NCI-H524 (cell line): Measurements from ENCODE around the gene CACNA1H.

Experiments
- DNase-seq, 2 experiments: peaks; one replicate each; lab custom pipeline; 2025; lab: John Stamatoyannopoulos, UW

CACNA1H gene

DNA sequence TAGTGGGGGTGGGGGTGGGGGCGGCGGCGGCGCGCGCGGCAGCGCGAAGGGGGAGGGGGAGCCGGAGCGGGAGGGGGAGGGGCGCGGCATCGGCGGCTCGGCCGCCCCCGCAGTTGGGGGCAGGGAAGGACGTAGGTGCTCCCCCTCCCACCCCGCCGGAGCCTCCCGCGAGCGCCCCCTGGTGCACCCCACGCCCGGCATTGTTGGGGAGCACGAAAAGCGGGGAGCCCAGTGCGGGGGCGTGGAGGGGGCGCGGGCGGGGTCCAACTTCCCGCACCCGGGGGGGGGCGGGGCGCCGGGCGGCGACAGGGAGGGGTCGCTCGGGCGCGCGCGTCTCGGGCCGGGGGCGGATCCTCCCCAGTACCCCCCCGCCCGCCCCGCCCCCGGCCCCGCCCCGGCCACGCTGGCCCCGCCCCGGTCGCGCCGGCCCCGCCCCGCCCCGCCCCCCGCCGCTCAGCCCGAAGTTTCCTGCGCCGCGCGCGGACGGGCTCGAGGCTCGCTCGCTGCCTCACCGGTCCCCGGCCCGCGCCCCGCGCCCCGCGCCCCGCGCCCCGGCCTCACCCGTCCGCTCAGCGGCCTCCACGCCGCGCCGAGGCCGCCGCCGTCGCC is at the start of gene CACNA1H:
Gene CACNA1H, plus strand, starts transcription at position 456 of the 609 bp plus-strand sequence. CDS start 632 bp downstream, outside the sequence.
- no peak for DNase-seq

DNA sequence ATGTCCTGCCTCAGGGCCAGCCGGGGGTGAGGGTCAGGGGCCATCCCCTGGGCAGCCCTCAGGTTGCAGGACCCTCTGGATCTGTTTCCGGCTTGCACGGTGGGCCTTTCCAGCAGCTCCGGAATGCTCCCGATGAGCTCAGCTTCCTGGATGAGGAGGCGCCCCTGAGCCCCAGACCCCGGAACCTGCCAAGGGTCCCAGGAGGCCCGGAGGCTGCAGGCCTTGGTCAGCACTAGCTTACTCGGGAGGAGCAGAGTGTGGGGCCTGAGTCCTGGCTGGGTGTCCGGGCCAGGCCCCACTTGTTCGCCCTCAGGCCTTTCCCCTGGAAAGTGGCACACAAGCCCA is 49.3 kb upstream of the CACNA1H start:
- DNase-seq = no peak

DNA sequence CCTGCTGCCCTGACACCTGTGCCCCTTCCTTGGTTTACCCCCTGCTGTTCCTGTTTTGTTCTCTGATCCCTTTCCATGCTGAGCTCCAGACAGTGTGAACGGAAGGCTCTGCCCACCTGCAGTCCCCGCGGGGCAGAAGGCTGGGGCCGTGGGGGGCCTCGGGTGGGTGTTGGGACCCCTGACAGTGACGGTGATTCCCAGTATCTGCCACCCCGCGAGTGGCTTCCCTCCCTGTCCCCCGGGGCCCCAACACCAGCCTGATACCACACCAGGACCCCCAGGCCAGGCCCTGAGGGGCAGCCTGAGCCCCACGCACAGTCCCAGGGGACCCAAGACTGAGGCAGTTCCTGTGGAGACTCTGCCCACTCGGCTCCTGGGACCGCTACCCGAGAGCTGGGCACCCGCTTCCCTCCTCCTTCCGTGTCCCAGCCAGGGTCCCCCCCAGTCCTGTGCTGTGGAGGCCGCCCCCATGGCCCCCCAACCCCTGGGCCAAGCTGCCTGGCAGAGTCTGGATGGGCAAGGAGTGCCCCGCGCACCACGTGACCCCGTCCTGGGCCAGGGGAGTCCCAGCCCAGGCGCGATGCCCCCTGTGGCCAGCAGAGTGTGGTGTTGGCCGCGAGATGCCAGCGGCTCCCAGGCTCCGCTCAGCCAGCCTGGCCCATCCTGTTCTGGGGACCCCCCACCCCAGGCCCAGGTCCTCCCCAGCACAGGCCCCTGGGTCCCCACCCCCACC is 46.9 kb upstream of the CACNA1H start:
- peak; percentile 73 to 76 for DNase-seq

DNA sequence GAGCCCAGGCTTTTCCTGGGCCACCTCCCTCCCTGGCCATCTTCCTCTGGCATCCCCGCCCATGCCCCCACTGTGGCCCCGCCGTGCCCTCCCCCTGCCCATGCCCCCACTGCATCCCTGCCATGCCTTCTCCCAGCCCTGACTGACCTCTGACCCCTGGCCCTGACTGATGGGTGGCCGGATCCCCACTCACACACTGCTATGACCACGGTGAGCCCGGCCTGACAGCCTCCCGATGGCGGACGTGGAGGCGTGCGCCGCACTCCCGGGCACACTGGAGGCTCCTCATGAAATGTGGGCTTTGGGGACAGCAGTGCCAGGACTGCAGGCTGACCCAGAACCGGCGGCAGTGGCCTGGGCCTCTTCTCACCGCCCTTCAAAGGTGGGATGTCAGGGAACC is 46.2 kb upstream of the CACNA1H start:
- DNase-seq = no peak

DNA sequence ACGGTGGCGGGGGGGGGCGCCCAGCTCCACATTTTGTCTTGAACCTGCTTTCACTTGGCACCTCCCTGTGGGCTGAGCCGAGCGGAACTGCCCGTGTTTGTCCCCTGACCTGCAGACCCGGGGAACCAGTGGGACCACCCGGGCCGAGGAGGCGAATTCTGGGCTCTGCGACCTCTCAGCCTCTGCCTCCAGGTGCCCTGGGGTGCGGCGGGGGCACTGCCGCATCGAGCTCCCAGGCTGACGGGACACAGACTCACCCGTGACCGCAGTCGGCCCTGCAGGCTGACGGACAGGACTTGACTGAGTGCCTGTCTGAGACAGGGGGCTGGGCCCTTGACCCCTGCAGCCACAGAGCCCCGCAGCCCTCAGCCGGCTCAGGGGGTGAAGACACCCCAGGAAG is 45.8 kb upstream of the CACNA1H start:
- no peak for DNase-seq

DNA sequence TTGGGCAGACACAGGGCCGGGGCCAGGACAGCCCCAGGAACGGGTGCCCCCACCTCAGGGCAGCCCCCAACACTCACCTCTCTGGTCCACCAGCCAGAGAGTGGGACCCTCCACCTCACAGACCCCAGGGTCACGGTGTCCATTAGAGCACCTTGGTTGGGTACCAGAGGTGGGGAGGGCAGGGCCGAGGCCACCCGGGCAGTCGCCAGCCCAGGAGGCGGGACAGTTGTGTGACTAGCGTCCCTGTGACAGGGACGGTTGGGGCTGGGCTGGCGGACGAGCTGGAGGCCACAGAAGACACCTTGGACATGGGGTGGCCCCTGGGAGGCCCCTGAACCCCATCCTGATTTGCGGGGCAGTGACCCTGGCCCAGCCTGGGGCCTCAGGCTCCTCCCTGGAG is 45.2 kb upstream of the CACNA1H start:
- no peak for DNase-seq

DNA sequence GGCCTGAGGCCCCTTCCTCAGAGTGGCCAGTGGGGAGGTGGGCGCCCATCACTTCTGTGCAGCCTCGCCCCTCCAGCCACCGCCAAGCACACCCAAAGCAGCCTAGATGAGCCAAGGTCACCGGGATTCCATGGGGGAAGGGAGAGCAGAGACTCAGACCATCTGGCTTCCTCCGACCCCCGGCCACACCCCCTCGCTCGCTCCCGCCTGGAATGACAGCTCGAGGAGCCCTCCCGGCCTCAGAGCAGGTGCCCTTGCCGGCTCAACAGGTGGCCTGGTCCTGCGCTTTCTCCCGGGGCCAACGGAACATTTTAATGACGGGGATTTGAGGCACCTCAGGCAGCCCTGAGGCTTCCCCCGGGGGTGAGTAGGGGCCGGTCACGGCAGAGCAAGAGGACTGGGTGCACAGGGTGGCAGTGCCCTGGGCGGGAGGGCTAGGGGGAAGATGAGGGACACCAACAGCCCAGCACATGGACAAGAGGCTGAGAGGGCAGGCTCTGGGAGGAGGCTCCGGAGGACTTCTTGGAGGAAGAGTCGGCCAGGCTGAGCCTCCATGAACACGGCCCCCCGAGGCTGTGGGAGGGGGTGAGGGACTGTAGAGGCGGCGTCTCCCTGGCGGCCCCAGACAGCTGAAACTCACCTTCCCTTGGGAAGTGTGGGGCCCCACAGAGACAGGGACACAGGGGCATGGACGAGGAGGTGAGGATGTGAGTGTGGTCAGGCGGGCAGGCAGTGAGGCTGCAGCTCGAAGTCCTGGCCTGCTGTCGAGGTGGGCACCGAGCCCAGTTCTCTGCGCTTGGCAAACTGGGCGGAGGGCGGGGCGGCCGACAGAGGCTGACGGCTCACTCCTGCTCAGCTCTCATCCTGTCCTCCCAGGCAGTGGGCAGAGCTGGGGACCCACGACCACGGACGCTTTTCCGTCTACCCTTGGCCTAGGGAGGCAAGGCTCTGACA is 44.3 kb upstream of the CACNA1H start:
- DNase-seq = peak; percentile 90 to 93

DNA sequence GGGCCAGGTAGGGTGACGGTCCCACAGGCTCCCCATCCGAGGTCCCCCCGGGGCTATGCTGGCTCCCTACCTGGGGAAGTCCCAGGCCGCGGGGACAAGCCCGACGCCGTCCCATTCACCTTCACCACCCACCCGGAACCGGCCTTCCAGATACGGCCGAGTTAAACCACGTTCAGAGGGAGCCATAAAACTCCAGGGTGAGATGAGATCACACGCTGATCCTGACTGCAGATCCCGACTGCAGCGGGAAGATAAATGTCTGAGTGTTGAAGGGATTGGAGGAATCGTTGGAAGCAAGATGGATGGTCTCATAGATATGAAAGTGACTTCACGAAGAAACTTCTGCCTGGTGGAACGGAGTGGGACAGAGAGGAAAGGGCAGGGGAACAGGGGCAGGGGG is 43.3 kb upstream of the CACNA1H start:
- DNase-seq = no peak

DNA sequence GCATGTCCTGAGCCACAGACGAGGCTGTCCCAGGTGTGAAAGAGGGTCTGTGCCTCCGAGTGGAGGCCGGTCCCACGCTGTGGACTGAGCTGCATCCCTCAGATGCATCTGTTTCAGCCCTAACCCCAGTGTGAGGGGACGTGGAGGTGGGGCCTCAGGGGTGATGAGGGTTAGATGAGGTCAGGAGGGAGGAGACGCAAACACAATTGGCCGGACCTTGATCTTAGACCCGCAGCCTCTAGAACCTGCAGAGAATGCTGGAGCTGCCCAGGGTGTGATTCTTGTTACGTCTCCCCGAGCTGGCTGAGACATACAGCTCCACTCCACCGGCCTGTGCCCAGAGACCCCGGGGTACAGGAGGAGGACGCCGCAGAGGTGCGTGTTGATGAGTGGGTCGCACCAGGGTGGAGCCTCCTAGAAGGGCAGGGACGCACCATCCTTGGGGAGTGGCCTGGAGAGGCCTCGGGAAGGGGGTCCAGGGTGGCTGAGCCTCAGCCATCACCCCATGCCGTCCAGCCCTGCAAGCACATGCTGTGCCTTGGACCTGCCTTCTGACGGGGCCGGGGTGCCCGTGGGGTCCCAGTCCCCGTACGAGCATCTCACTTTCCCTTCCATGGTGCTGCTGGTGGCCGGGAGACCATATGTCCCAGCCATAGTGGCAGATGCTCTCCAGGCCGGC is 40.3 kb upstream of the CACNA1H start:
- DNase-seq = no peak

DNA sequence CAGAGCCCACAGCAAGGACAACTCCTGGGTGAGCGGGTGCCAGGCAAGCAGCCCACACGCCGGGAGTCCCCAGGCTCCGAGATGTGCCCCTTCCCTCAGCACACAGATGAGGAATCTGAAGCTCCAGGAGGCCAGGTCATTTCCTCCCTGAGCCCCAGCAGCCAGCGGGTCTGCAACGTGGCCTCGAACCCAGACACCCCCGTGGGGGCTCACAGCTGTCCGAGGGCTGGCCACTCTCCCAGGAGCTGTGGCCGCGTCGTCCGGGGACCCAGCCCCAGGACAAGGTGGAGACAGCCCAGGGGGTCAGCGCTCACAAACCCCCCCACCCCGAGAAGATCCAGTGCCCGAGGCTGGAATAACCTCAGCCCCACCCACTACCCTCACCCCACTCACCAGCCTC is 39.4 kb upstream of the CACNA1H start:
- no peak for DNase-seq

DNA sequence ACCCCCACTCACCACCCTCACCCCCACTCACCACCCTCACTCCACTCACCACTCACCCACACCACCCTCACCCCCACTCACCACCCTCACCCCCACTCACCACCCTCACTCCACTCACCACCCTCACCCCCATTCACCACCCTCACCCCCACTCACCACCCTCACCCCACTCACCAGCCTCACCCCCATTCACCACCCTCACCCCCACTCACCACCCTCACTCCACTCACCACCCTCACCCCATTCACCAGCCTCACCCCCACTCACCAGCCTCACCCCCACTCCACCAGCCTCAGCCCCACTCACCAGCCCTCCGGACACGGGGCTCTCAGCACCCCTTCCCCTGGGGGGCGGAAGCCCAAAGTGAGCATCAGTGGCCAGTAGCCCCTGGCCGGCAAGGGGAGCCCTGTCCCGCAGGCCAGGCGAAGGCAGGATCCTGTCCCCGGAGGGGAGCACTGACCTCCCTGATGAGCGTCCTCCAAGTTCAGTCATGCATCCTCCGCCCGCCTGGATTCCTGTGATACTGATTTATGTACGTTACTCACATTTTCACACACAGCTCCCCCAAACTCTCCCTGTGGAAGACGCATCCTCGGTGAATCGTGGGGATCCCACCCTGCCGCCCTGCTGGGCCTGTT is 38.9 kb upstream of the CACNA1H start:
- no peak for DNase-seq

DNA sequence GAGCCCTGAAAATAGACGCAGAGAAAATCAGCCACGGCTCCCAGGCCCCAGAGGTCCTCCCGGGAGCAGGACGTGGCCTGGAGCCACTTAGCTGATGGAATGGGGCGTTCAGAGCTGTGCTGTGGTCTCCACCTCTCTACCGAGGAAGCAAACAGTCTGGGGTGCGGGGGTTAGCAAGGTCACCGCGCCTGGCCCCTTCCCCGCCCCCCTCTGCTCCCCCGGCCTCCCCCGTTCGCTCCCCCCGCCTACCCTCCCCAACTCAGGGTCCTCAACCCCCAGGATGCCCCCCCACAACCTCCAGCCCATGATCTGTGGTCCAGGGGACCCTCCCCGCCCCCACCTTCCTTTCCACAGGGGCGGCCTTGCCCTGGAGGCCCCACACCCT is 36.2 kb upstream of the CACNA1H start:
- DNase-seq = no peak

DNA sequence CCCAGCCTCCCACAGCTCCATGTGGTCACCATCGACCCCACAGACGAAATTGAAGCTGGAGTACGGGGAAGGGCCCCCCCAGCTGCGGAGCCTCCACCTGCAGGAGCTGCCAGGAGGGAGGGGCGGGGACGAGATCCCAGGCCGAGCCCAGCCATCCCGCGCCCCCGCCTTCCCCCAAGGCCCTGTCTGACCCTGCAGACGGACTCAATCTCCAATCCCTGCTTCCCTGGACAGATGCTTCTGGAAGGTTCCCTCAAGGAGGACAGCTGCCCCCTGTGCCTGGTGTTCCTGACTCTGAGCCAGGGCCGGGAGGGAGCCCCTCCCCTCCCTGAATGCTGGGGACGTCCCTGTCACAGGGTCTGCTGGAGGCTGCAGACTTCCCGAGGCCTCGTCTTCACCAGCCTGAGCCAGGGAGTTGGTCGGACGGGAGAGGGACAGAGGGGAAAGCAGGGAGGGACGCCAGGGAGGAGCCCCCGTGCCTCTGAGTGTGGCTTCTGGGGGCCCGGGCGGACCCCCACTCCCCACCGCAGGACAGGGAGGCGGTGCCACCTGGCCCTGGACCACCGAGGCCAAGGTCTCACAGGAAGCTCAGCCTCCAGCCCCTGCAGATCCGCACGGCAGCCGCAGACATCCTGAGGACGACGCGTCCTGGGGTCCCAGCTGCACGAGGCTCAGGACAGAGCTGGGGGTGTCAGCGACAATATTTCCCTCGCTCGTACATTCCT is 35.6 kb upstream of the CACNA1H start:
- no peak for DNase-seq

DNA sequence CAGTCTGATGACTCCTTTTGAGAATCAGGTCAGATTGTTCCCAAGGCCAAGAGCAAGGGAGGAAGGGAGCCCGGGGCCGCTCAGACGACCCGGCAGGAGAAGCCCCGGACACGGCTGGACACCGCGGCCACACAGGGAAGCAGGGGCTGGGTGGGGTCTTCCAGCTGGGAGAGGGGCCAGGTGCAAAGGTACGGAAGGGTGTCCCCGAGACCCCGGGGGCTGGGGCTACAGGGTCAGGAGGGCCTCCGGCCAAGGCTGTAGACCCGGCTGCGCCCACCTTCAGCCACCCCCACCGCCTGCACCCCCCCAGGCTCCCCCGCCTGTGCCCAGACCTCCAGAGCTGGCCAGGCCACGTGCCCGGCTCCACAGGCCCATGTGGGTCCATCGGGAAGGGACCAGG is 35.0 kb upstream of the CACNA1H start:
- DNase-seq = no peak

DNA sequence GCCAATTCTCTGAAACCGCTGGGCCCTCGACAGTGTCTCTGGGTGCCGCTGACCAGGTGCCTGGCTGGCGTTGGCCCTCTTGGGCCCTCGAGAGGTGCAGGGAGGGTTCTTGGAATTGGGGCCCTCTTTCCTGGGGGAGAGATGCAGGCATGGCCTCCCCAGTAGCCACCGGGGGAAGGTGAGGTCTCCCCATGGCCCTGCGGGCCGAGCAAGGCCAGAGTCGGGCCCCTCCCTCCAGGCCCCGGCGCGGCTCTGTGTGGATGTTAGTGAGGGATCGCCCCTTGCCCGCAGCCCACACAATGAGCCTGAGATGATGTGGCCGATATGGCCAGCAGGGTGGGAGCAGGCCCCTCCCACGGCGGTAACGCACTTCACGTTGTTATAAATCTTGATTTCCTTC is 33.8 kb upstream of the CACNA1H start:
- DNase-seq = no peak

DNA sequence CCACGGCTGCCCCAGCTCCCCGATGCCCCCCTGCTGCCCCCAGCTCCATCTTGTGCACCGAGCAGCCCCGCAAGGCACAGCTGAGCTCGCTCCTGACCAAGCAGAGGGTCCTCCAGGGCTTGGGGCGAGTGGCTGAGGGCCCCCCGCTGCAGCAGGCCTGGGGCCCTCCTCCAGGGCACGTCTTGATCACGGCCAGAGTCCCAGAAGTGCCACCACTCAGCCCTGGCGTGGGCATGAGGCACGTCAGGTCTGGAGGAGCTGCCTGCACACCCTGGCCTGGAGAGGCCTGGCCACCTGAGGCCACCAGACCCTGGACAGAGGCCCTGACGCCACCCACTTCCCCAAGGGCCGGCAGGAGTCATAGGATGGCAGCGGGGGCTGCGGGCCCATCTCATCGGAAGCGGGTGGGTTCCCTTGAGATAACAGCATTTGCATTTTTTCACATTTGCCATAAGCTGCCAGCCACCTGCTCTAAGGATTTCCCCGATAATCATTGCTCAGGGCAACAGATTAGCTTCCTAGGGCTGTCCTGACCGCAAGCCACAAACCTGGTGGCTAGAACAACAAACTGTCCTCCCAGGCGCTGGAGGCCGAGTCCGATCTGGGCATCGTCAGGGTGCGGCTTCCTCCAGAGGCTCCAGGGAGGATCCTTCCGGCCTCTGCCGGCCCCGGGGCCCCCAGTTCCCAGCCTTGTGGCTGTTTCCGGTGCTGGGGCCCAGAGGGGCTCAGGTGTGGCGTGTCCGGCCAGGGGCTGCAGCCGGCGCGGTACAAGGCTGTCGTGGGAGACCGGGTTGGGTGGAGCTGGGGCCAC is 32.9 kb upstream of the CACNA1H start:
- peak; percentile 27 to 77 for DNase-seq

DNA sequence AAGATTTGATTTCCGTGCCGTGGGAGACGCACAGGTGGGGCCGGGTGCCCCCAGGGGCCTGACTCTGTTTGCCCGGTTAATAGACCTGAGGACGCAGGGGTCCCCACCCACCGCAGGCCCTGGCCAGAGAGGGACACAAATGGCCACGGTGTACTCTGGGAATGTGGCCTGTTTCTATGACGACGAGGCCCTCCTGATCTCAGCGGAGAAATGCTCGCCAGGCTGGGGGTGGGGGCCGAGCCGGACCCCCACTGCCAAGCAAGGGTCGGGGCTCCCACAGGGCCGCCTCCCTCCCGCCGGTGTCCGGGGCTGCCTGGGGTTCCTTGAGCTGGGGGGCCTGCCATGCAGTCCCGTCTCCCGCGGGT is 32.3 kb upstream of the CACNA1H start:
- no peak for DNase-seq

DNA sequence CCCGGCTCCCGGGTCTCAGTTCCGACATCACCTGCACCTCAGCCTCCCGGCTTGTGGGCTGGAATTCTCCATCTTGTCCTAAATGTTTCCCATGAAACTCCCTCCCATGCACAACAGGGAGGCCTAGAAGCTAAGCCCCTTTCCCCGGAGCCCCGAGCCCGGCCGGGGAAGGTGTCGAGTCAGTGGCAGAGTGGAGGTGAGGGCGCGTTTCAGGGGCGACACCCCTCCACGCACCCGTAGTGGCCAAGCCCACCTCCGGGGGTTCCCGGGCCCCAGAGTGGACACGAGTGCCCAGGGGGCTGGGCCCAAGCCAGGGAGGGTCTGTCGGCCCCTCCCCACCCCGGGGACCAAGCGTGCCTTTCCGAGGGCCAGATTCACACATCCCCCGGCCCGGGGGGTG is 31.9 kb upstream of the CACNA1H start:
- no peak for DNase-seq

DNA sequence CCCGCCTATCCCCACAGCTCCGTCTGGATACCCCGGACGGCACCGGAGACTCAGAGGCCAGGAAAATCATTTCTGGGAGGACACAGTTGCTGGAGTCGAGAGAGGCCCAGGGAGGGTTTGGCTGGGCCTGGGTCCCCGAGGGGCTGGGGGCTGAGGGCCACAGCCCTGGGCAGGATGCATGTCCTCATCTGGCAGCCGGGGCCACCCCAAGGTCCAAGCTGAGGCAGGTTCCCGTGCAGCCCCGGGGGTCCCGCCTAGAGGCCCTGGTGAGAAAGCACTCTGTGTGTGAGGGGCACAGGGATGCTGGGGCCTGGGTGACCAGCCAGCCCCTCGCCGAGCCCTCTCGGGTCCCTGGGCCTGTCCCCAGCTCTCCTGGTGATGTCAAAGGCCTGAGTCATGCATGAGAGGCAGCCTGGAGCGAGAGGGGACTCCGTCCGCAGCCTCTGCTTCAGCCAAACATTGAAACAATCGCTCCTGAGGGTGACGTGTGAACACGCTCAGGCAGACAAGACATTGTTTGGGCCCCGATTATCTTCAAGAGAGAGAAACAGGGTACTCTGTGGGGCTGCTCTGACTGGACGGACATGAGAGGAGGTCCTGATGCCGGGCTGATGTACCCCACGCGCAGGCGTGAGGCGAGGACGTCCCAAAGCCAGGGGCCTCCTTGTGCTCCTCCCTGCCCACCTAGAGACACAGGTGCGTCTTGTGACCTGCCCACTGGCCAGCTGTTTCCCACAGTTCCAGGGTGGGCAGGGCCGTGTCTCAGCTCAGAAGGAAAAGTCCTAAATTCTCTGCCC is 31.1 kb upstream of the CACNA1H start:
- no peak for DNase-seq

DNA sequence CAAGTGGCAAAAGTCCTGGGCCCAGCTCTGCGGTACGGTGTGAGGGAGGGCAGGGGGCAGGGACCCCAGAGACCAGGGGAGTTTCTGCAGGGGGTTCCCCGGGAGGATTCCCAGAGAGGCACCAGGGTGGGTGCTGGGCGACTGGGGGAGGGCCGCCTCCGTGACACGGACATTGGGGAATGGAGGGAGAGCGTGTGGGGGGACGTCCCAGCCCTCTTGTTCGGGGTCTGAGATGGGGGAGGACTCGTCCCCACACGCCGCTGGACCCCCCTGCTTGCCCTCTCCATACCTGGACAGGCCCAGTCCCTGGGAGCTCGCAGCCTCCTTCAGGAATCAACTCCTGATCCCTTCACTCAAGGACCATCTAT is 30.5 kb upstream of the CACNA1H start:
- DNase-seq = no peak
